ENCODE results near the gene PRCP.
"Not testable (repeated sequence)": the region's sequence is repeated elsewhere in the genome, so short reads cannot be mapped to it uniquely, and the experiment has no call there.

The PRCP gene

DNA sequence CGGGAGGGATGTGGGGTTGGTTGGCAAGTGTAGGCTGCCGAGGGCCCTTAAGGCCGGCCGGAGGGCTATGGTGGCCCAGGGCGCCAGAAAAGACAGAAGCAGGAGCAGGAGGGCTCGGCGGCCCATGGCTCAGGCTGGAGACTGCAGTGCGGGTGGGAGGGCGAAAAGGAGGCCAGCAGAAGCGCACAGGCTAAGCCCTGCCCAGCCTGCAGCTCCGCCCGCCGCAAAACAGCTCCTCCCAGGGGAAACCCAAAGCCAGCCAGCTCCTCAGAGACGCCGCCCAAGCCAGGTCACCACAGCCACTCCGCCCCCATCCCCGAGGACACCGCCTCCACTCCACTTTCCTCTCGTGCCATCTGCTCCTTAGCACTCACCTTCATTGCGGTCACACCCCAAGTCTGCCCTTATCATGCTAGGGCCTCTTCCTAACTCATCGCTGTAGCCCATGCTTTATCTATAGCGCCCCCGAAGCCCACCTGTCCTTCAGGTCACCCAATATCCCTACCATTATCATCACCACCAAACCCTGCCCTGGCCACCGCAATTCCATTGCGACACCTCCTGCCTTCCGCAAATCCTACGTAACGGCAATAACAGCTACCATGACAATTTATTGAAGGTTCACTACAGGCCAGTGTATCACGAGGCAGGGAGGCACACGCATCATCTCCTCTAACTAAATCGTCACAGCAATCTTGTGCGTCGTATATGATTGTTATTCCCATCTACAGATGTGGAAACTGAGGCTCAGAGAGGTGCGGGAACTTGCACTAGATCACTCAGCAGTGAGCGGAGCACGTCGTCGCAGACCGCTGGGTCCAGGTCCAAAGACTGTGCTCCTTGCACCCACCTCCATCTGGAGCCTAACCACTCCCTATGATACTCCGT lies at the start of gene PRCP:
PRCP (minus strand) TSS at position 154 of the 888 bp plus-strand sequence; CDS start at position 126, 28 bp downstream.
- peak; percentile 91 for DNase-seq

DNA sequence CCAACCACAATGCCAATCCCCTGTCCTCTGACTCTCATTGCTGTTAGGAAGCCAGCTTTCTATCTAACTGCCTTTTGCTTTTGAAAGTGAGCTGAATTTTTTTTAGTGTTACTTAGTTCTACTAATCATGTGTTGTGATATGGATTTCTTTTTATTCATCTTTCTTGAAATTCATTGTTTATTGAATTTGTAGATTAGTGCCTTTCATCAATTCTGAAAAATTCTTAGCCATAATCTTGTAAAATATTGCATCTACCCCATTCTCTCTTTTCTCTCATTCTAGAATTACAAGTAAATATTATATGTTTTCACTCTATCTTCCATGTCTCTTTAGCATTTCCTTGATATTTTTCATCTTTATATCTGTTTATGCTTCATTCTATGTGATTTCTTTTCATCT lies 49.1 kb upstream of the PRCP start:
- no peak for DNase-seq

GRCh38 chr11:82945682-82946081 lies 45.5 kb upstream of the PRCP start:
- DNase-seq, result no peak

- DNase-seq, result not testable (repeated sequence)
Measured at GRCh38 chr11:82945041-82945440, 44.8 kb upstream of the PRCP start.

- no peak for DNase-seq
Measured at GRCh38 chr11:82944198-82944597, 44.0 kb upstream of the PRCP start.

- not testable (repeated sequence) for DNase-seq
Measured at GRCh38 chr11:82943430-82943829, 43.2 kb upstream of the PRCP start.

DNA sequence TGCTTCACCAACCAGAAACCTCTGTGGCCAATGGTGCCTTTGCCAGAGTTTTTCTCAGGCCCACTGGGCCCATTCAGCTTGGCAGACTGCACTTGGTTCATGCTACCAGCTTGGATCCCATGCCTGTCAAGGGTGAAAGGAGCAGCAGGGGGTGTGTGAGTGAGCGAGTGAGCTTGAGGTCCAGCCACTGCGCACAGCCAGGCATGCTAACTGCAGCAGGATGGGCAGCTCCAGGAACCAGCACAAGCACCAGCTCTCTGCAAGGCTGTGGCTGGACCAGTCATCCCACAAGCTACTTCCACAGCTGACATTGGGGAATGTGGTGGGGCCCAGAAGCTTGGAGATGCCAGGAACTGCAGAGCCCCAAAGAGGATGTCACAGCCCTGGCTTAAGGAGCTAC lies 42.1 kb upstream of the PRCP start:
- no peak for DNase-seq

- no peak for DNase-seq
Measured at GRCh38 chr11:82939456-82939855, 39.2 kb upstream of the PRCP start.

GRCh38 chr11:82937554-82937953 lies 37.3 kb upstream of the PRCP start:
- no peak for DNase-seq

DNA sequence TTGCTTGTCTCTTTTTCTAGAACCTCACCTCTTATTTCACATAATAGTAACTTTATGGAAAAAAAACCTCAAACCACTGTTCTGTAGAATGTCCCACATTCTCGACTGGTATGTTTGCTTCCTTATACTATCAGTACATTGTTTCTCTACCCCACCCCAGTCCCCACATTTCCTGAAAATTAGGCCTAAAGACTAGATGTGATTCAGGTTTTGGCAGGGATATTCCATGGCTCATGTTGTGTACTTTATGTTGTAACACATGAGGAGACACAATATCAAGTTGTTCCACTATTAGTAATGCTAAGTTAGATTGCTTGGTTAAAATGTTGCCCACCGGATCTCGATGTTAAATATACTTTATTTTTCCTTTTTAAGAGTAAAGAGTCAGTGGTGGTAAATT lies 36.0 kb upstream of the PRCP start:
- no peak for DNase-seq

- DNase-seq, result no peak
Measured at GRCh38 chr11:82932564-82932963, 32.3 kb upstream of the PRCP start.

DNA sequence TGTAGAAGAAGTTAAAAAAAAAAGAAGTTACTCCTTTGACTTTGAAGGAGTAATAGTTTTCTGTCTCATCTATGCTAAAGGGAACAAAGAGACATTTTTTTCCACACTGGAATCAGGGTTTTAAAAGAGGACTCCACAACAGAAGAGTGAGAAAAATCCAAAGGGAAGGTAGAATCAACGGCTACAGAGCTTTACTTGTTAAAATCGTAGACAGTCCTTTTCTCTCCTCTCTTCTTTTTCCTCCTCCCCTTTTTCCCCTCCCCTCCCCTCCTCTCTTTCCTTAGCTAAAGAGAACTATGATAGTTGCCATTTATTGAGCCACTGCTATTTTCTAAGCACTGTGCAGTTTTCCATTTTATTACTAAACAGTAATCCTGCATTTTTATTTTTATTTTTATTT lies 30.5 kb upstream of the PRCP start:
- no peak for DNase-seq

- DNase-seq, result no peak
Measured at GRCh38 chr11:82930229-82930628, 30.0 kb upstream of the PRCP start.

GRCh38 chr11:82929121-82929520 lies 28.9 kb upstream of the PRCP start:
- DNase-seq, result no peak

DNA sequence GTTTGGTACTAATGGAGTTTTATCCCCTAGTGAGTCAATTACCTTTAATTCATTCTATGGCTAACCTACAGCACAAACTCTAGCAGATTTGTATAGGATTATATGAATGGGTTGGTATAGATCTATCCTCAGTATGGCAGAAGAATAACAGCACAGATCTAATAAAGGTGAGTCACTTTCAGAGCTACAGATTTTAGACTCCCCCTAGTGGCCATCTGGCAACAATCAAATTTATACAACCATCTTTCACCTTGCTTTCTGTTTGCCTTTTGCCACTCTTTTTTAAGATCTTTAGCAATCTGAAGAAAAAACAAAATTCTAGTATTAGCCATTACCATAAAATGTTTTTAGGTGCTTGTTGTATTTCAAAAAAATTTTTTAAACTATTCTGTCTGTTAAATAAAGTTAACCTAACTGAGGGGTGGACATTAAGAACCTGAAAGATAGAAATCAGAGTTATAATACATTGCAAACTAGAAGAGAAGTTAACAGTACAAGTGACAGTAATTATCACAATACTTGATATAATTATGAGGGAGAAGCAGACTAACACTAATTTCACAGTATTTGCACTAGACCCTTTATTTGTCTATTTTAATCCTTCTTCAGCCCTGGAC lies 27.1 kb upstream of the PRCP start:
- no peak for DNase-seq

GRCh38 chr11:82924522-82925224 lies 24.4 kb upstream of the PRCP start:
- DNase-seq, result no peak

GRCh38 chr11:82922396-82923173 lies 22.4 kb upstream of the PRCP start:
- DNase-seq, result not testable (repeated sequence)

GRCh38 chr11:82920227-82920626 lies 20.0 kb upstream of the PRCP start:
- DNase-seq, result not testable (repeated sequence)

DNA sequence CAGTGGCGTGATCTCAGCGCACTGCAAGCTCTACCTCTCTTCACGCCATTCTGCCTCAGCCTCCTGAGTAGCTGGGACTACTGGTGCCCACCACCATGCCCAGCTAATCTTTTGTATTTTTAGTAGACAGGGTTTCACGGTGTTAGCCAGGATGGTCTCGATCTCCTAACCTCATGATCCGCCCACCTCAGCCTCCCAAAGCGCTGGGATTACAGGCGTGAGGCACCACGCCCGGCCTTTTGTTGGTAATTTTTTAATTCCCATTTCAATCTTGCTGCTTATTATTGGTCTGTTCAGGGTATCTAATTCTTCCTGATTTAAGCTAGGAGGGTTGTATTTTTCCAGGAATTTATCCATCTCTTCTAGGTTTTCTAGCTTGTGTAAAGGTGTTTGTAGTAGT lies 19.6 kb upstream of the PRCP start:
- DNase-seq, result not testable (repeated sequence)

GRCh38 chr11:82909015-82909640 lies 8.9 kb upstream of the PRCP start:
- DNase-seq, result no peak

GRCh38 chr11:82908311-82908710 lies 8.1 kb upstream of the PRCP start:
- no peak for DNase-seq

DNA sequence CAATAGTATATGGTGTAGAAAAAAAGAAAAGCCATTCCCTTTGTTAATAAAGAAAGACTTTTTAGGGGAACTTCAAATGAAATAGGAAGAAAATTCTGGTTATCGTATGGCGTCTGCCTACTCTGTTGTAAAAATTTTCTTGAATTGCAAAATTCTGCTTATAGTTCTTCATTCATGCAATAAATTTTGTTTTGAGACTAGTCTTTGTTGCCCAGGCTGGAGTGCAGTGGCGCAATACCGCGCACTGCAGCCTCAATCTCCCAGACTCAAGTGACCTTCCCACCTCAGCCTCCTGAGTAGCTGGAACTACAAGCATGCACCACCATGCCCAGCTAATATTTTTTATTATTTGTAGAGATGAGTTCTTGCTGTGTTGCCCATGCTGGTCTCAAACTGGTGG lies 7.1 kb upstream of the PRCP start:
- DNase-seq, result no peak
